NCI-H1092 (cell line): ENCODE results near the gene APEH.
"Not testable (repeated sequence)": the region's sequence is repeated elsewhere in the genome, so short reads cannot be mapped to it uniquely, and the experiment has no call there.

Source experiments
- DNase-seq: peaks from one replicate; lab custom pipeline; 2025; lab: John Stamatoyannopoulos, UW

APEH gene

DNA sequence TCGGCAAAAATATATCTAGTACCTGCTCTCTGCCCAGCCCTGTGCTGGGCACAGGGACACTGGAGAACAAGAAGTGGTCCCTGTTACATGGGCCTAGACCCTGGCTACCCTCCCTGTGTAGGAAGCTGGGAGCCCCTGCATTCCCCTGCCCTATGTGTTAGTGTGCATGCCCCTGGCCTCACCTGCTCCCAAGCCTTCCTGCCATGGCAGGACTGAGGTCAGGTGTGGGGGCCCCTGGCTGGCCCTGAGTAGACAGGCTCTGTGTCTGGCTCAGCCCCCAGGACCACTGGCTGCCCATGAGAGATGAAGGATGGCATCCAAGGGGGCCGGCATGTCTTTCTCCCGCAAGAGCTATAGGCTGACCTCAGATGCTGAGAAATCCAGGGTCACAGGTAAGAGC lies 16.7 kb downstream of the APEH start:
- DNase-seq, result not testable (repeated sequence)

- DNase-seq, result not testable (repeated sequence)
Measured at GRCh38 chr3:49691481-49691880, 17.3 kb downstream of the APEH start.

DNA sequence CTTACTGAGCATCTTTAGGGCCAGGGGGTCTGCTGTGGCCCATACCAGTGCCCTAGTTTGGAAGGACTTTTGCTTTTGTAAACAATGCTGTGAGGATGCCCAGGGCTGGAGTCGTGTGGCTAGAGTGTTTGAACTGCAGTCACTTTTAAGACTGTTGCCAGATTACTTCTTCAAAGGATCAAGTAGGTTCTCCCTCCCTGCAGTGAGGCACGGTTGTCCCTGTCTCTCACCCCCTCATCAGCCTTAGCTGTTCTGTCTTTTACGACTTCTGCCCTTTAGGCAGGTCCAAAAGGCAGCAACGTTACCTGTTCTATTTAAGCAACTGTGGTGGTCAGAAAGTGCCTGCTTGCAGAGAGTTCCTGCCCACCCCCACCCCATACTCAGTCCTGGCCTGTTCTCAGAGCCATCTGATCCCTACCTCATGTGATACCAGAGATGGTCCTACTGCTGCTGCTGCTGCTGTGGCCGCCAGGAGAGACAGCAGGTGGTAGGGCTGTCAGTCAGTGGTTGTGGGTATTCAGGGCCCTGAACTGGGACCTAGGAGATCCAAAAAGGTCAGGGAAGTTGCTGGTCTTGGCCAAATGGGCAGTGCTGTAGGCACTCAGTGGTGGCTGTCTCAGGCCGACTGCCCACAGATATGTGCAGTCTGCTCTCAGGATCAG lies 20.4 kb downstream of the APEH start:
- not testable (repeated sequence) for DNase-seq

GRCh38 chr3:49695350-49696015 lies 21.3 kb downstream of the APEH start:
- not testable (repeated sequence) for DNase-seq

DNA sequence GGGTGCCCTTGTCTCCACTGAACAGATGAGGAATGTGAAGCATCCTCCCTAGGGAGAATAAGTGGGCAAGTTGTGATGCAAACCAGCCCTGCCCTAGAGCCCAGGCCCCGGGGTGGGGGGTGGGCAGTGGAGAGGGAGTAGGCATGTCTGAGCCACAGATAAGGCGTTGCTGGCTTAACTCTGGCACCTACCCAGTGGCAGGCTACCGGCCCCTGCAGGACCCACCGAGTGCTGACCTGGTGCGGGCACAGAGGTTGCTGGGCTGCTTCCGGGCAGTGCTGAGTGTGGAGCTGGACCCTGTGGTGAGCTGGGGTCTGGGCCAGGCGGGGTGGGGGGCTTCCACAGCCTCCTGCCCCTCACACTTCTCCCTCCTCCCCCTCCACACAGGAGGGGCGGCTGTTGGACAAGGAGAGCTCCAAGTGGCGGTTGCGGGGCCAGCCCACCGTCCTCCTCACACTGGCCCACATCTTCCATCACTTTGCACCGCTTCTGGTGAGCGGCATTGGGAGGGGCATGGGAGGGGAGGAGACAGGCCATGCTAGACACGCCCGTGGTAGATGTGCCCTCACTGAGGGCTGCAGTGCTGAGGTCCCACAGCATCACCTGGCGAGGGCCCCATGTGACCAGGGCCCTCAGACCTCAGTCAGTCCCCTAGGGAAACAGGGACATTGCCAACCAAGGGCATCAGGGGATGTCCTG lies 25.3 kb downstream of the APEH start:
- DNase-seq, result no peak

DNA sequence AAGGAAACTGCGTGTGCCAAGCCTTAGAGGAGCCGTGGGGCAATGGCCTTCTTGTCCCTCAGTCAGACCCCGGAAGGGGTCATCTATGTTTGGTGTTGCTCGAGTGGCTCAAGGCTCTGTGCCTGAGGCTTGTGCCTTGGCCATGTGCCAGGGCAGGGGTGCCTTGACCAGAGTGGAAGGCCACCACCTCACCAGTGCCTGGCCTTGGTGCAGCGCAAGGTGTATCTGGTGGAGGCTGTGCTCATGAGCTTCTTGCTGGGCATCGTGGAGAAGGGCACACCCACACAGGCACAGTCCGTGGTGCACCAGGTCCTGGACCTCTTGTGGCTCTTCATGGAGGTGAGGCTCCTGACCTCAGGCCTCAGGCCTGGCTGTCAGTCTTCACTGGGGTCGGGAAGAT lies 25.9 kb downstream of the APEH start:
- no peak for DNase-seq

DNA sequence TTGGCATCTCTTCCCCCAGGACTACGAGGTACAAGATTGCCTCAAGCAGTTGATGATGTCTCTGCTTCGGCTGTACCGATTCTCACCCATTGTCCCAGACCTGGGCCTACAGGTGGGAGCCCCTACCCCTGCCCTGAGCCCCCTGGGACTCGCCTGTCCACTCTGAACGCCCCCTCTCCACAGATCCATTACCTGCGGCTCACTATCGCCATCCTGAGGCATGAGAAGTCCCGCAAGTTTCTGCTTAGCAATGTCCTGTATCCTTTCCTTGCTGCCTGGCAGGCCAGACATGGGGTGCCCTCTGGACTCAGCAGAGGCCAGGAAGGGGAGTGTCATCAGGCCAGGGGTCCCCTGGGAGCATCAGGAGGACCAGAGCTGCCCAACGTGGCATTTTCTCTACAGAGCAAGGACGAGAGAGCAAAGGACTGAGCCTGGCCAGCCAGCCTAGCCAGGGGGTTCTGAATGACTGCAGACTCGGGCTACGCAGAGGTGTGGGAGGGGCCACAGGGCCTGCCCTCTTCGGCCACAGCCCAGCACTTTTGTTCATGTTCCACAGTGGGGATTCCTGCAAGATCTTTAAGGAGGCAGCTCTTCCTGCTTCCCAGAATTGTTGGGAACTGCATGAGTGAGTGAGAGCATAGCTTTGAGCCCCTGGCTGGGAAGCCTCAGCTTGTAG lies 26.4 kb downstream of the APEH start:
- no peak for DNase-seq

GRCh38 chr3:49701388-49702077 lies 27.4 kb downstream of the APEH start:
- no peak for DNase-seq

DNA sequence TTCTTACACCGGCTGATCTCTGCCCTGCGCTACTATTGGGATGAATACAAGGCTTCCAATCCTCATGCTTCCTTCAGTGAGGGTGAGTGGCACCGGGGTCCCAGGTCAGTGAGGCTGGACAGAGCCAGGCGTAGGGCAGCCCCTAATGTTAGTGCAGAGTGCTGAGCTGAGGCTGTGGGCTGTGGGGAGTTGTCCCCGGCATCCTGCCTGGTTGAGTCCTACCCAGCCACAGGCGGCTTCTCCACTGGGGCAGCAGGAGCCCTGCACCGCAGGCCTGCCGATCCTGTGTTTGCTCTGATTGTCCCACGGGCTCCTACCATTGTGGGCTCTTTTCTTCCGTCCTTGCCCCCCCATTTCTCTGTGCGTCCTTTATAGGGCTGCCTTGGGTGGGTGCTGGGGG lies 28.5 kb downstream of the APEH start:
- DNase-seq, result no peak

DNA sequence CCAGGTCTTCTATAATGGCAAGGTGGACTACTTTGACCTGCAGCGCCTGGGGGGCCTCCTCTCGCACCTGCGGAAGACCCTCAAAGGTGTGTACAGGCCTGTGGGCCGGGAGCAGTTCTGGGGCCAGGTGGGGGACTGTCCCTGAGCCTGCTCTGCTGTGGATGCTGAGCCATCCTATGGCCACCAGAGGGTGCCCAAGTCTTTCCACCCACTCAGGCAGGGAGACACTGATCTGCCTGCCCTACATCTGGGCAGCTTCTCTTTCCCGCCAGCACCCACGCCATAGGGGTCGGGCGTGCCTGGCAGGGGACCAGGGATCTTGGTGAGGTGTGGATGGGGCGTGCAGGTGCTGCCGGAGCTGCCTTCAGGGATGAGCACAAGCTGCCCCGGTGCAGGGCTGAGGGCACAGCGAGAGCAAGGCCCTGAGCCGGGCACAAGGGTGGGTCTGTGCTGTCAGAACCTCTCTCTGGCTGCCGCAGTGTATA lies 29.3 kb downstream of the APEH start:
- DNase-seq, result no peak

DNA sequence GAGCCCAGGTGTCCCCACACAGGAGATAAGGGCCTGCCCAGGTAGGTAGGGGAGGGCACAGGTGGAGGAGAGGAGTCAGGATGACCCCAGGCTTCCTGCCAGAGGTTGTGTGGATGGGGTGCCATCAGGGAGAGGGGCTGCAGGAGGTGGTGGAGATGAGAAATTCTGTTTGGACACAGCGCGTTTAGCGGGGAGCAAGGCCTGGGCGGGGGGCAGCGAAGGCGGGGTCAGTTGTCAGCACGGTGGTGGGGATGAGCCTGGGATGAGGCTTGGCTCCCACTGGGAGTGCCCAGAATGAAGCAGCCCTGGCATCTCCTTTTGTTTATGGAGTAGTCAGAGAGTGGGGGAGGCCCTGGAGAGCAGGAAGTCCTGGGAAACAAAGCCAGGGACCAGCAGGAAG lies 29.8 kb downstream of the APEH start:
- DNase-seq, result no peak

DNA sequence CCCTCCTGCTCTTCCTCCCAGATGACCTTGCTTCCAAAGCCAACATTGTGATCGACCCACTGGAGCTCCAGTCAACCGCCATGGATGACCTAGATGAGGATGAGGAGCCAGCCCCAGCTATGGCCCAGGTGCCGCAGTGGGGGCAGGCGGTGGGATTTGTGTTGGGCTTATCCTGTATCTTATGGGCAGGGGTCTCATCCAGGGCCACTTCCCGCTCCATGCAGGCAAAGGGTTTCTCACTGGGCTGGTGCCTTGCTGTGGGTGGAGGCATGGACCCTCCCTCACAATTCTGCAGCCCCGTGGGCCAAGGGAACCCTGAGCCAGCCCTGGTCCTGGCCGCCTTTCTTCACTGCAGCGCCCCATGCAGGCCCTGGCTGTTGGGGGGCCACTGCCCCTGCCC lies 30.5 kb downstream of the APEH start:
- DNase-seq, result no peak

DNA sequence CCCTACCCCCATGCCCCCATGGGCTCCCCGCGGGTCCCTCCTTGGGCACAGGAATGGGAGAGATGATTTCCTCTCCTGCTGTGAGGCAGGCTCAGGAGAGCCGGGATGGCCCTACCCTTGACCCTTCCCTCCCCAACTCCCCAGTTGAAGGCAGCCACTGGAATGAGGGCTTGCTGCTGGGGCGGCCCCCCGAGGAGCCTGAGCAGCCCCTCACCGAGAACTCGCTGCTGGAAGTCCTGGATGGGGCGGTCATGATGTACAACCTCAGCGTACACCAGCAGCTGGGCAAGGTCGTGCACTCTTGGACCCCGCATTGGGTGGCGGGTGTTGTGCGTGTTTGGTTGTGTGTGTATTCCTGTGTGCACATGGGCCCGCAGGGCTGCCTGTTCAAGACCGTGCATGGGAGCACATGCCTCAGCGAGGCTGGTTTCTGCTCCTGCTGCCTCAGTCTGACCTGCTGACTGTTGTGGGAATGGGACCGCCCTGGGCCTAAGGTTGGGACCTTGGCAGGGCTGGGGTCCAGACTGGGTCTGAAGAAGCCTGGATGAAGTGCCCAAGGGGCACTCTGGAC lies 31.3 kb downstream of the APEH start:
- no peak for DNase-seq

GRCh38 chr3:49706456-49707112 lies 32.4 kb downstream of the APEH start:
- no peak for DNase-seq

DNA sequence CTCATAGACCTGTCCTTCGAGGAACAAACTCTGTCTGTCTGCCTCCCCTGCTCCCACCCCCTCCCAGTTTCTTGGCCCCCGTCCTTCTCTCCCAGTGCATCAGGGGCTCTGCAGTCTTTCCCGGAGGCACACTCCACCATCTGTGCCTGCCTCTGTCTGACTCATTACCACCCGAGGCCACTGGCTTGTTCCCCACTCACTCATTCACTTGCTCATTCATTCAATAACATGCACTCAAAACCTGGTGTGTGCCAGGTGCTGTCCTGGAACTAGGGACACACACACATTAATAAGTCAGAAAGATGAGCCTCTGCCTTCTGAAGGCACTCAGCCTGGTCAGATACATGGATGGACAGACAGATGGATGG lies 32.9 kb downstream of the APEH start:
- no peak for DNase-seq

GRCh38 chr3:49709852-49710251 lies 35.7 kb downstream of the APEH start:
- no peak for DNase-seq

GRCh38 chr3:49711489-49711888 lies 37.3 kb downstream of the APEH start:
- no peak for DNase-seq

DNA sequence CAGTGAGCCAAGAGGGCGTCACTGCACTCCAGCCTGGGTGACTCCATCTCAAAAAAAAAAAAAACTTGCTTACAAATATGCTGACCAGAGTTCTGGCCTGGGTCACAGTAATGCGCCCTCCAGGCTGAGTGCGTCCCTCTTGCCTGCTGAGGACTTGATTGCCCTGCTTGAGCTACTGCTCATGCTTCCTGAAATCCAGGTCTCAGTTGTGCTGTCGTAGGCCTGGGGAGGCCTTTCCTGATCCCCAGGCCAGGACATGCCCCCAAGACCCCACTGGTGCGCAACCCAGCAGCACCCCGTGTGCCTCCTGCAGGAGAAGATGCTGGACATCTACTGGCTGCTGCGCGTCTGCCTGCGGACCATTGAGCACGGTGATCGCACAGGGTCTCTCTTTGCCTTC lies 38.0 kb downstream of the APEH start:
- no peak for DNase-seq

DNA sequence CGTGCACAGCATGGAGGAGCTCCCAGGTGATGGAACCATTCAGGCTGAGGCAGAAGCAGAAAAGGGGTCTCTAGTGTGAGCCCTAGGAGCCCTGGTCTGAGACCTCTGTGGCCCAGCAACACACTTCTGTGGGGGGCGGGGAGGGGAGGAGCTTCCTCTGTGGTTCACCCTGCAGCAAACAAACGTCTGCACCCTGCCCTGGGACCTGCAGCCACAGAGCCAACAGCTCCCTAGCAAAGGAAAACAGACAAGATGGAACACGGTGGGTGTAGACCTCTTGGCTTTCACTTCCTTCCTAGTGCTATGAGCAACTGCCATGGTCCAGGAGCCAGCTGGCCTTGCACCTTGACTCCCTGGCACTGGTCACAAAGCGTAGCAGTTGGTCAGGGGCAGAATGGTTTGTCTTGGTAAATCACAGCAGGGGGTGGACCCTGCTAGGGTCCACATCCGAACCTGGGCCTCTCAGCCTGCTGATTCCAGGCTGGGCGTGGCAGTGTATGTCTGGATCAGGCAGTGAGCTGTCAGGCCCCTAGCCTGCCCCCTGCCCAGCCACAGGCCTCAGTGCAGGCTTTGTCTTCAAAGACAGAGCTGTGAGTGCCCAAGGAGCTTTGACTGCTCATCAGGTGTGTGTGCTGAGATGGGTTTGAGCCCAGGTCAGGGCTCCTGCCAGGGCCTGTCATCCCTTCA lies 38.6 kb downstream of the APEH start:
- DNase-seq, result no peak

DNA sequence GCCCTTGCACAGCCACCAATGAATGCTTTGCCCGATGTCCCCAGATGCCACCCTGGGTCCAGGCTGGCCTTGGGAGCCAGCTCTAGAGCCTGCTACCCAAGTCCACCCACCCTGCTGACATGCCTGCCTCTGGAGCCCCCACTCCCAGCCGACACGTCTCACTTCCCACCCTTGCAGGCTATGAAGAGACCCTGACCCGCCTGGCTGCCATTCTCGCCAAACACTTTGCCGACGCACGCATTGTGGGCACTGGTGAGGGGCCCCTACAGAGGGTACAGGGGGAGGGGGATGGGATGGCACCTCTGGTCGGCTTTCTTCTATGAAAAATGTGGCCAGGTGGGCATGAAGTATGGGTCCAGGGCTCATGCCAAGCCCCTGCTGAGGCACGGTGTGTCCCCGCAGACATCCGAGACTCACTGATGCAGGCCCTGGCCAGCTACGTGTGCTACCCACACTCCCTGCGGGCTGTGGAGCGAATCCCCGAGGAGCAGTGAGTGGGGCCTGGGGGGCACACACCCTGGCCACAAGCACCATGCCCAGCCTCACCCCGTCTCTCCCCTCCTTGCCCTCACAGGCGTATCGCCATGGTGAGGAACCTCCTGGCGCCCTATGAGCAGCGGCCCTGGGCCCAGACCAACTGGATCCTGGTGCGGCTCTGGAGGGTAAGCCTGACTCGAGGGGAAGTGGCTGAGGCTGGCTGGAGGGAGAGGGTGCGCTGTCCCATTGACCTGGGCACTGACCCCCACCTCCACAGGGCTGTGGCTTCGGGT lies 39.4 kb downstream of the APEH start:
- no peak for DNase-seq
